Heart left ventricle (tissue), 13 donors: Measurements from ENCODE around the gene HMX2.

ENCODE experiments used
- CTCF ChIP-seq, 12 donors: fragments of 200-600 bp; sonication (generic) in 4 of 12; IDR thresholded peaks; one replicate each; pipeline versions ENCODE4 v1.5.0 to v1.8.0; 2018 to 2022; ENCODE audit warnings: antibody characterized with exemption in 12 of 12, mild to moderate bottlenecking in 5 of 12
- POLR2A ChIP-seq, 2 donors: fragments of 450-650 bp; IDR thresholded peaks; one replicate each; pipeline ENCODE4 v1.6.1; 2017; ENCODE audit warnings: antibody characterized with exemption in 2 of 2, mild to moderate bottlenecking in 2 of 2, moderate library complexity in 2 of 2
- donor health status: ischemic (EF 13 %, LVEDD 7.1; RV severe dilation, severe dysfunction).
- donor health status: DM: no; HTN: yes; CAD: no.
- donor health status: DM: no; HTN: no; CAD: no.
- donor health status: ischemic (EF 25% LVEDD 6.9; RV normal size, moderate dysfunction).
- donor health status: ischemic (EF 25% LVEDD 5.7; RV mildly dilated, moderate dysfunction).
- donor health status: ischemic (EF 35%, LVEDD 5.7; RV mildly dilated, moderate dysfunction).
- donor health status: nonischemic (EF 11% LVEDD 7.7; RV severe dilation, severe dysfunction).
- donor health status: DM: yes; HTN: yes; CAD: no.
- donor health status: PGD.
- donor health status: ischemic (EF 29% LVEDD 5.4; RV normal size, mild dysfunction).
- donor health status: nonischemic (EF 23%, LVEDD 6.1; RV moderate dilation, normal function).

DNA sequence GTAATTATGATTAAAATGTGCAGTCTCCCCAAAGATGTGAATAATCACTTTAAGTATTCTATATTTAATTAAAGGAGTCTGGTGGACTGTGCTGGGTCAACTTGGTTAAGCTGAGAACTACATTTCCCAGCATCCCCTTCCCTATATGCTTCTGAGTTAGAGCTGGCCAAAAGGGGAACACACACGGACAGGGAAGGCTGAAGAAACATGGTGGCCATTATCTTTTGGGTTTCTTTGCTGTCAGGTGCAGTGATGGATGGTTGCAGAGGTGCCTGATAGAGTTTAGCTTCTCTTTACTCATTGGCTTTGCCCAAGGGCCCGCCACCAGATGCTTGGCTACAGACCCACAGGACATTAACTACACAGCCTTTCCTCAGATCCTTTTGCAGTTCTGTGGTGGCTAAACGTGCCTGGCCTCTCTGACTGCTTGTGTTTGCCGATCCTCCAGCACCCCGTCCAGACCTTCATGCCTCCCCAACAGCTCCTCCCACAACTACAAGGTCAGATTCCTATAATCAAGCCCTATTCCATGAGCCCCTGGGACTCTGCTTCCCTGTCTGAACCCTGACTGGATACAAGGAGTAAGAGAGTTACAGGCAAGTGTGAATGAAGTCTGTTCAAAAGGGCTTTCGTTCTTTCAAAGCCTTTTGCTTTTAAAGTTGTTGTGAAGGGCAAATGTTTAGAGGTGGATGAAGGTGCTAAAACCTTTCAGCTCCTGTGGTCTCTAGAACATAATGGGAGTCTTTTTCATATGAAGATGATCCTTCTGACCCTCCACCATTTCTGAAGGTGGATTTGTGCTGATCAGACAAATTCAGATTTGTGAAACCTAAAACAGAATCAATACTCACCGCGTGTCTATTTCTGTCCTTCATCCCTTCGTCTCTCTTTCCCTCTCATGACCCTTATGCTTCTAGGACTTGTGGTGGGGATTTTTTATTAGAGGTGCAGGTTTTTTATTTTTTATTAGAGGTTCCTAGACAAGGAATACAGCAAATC lies 27.8 kb downstream of the HMX2 start:
- TF ChIP-seq CTCF (IDR thresholded peaks at IDR 0.05): no peak
- no peak for TF ChIP-seq POLR2A (IDR thresholded peaks at IDR 0.05)
